ENCODE measurements around the gene MOB3C. TPM values are rescaled to one million over a fixed set of nuclear protein-coding genes. Genes with fewer than 3 reads are reported as not detected.

Gene MOB3C
- total and polyA plus RNA-seq, 10 of the 15 experiments (the other 5 are each of a cell fraction or from before 2014, with no cell fraction given), result 1.0 to 16.0 (median 9.4) TPM

DNA sequence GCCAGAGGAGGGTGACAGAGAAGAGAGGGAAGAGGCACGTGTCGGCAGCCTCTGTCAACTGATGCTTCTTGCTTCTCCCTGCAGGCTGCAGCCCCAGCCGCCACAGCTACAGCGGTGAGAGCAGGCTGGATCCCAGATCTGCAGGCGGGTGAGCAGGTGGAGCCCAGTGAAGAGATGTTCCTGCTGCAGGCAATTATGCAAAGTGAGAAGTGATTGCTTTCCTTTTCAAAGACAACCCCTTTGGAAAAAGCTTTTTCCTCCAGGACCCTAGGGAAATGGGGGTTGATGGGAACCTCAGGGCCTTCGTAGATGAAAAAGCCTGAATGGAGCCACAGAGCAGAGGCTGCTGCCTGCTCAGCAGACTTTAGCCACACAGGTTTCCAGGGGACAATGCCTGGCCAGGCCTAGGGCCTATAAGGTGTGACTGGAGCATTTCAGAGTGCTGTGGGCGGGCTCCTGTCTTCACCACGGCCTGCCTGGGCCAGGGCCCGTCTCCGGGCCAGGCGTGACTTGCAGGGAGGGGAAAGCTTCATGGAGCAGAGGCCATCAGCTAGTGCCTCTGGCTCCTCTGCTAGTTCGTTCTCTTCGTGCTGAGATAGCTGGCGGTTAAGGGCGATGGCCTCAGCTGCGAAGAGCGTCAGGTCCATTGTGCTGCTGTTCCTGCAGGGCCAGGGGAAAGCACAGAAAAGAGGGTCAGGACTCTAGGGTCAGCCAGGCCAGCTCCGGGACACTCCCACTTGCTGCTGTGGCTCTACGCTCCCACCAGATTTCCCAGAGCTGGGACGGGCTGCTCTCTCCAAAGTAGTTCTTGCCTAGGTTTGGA lies 58.3 kb downstream of the MOB3C start:
- no peak for FAIRE-seq
- intact Hi-C loops (cut with micrococcal nuclease; ENCODE audit: unreplicated experiment) (no loop called here), in situ Hi-C loops (cut with MboI) (no loop called here)
- H3K36me3 ChIP-seq (ENCODE audit: control insufficient read depth in 2 of 2, insufficient read depth in 2 of 2, low read length in 1 of 2), result peaks cover 0 to 5% of the 10 kb centered on the region in 2 experiments; a peak in 3 of 4 replicates
- SMC1A ChIA-PET (ENCODE audit: uncharacterized antibody, unreplicated experiment), result no interaction called here
- no peaks in the 10 kb centered on the region for H4K20me1 ChIP-seq (ENCODE audit: control insufficient read depth, insufficient read depth)
- H3K4me2 ChIP-seq (ENCODE audit: control insufficient read depth, insufficient read depth), result no peak overlapping the region
- H3K27ac ChIP-seq (ENCODE audit: control insufficient read depth, insufficient read depth), result no peak overlapping the region
- POLR2A ChIA-PET, result no interaction called here
- RAD21 ChIA-PET (ENCODE audit: unreplicated experiment), result no interaction called here
- no peak for DNase-seq (ENCODE audit: low read depth, low spot score)
- CTCF ChIA-PET, result interaction anchor here (1.6 kb wide), 1 partner anchor 10 kb away, joined by 4 read pairs; no protein-coding TSS in a partner anchor
- H3K79me2 ChIP-seq (ENCODE audit: control insufficient read depth, insufficient read depth, low read length), result no peaks in the 10 kb centered on the region
- no TSS peak for BruUV-seq (replicated peaks)
- no peaks in the 10 kb centered on the region for H3K27me3 ChIP-seq (replicated peaks in 1 of 2; ENCODE audit: control insufficient read depth in 2 of 2, insufficient read depth in 2 of 2, low read length in 1 of 2)
- H2AFZ ChIP-seq (ENCODE audit: control insufficient read depth, low read depth, low read length), result no peak overlapping the region
- no peak for ATAC-seq
- no peaks in the 10 kb centered on the region for H3K9me3 ChIP-seq (replicated peaks; ENCODE audit: control insufficient read depth, insufficient read depth, low read length)
- no peak overlapping the region for H3K9ac ChIP-seq (ENCODE audit: control insufficient read depth, insufficient read depth, low read length)
- 97% methylated on average over 18 of the region's 20 CpGs for WGBS (ENCODE audit: insufficient coverage, insufficient replicate concordance, low lambda C conversion rate, missing lambda C conversion rate)
- no peak overlapping the region for H3K4me3 ChIP-seq
- H3K4me1 ChIP-seq (ENCODE audit: control insufficient read depth, insufficient read depth, low read length), result no peaks in the 10 kb centered on the region
- TF ChIP-seq, protein P1, sequence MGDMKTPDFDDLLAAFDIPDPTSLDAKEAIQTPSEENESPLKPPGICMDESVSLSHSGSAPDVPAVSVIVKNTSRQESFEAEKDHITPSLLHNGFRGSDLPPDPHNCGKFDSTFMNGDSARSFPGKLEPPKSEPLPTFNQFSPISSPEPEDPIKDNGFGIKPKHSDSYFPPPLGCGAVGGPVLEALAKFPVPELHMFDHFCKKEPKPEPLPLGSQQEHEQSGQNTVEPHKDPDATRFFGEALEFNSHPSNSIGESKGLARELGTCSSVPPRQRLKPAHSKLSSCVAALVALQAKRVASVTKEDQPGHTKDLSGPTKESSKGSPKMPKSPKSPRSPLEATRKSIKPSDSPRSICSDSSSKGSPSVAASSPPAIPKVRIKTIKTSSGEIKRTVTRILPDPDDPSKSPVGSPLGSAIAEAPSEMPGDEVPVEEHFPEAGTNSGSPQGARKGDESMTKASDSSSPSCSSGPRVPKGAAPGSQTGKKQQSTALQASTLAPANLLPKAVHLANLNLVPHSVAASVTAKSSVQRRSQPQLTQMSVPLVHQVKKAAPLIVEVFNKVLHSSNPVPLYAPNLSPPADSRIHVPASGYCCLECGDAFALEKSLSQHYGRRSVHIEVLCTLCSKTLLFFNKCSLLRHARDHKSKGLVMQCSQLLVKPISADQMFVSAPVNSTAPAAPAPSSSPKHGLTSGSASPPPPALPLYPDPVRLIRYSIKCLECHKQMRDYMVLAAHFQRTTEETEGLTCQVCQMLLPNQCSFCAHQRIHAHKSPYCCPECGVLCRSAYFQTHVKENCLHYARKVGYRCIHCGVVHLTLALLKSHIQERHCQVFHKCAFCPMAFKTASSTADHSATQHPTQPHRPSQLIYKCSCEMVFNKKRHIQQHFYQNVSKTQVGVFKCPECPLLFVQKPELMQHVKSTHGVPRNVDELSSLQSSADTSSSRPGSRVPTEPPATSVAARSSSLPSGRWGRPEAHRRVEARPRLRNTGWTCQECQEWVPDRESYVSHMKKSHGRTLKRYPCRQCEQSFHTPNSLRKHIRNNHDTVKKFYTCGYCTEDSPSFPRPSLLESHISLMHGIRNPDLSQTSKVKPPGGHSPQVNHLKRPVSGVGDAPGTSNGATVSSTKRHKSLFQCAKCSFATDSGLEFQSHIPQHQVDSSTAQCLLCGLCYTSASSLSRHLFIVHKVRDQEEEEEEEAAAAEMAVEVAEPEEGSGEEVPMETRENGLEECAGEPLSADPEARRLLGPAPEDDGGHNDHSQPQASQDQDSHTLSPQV (IDR thresholded peaks at IDR 0.05), result no peak
- TF ChIP-seq RUNX3 (IDR thresholded peaks at IDR 0.05; ENCODE audit: low read length), result no peak
- TF ChIP-seq, protein P2, sequence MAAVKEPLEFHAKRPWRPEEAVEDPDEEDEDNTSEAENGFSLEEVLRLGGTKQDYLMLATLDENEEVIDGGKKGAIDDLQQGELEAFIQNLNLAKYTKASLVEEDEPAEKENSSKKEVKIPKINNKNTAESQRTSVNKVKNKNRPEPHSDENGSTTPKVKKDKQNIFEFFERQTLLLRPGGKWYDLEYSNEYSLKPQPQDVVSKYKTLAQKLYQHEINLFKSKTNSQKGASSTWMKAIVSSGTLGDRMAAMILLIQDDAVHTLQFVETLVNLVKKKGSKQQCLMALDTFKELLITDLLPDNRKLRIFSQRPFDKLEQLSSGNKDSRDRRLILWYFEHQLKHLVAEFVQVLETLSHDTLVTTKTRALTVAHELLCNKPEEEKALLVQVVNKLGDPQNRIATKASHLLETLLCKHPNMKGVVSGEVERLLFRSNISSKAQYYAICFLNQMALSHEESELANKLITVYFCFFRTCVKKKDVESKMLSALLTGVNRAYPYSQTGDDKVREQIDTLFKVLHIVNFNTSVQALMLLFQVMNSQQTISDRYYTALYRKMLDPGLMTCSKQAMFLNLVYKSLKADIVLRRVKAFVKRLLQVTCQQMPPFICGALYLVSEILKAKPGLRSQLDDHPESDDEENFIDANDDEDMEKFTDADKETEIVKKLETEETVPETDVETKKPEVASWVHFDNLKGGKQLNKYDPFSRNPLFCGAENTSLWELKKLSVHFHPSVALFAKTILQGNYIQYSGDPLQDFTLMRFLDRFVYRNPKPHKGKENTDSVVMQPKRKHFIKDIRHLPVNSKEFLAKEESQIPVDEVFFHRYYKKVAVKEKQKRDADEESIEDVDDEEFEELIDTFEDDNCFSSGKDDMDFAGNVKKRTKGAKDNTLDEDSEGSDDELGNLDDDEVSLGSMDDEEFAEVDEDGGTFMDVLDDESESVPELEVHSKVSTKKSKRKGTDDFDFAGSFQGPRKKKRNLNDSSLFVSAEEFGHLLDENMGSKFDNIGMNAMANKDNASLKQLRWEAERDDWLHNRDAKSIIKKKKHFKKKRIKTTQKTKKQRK (IDR thresholded peaks at IDR 0.05; ENCODE audit: low read depth, low read length), result no peak
- TF ChIP-seq, protein P3, sequence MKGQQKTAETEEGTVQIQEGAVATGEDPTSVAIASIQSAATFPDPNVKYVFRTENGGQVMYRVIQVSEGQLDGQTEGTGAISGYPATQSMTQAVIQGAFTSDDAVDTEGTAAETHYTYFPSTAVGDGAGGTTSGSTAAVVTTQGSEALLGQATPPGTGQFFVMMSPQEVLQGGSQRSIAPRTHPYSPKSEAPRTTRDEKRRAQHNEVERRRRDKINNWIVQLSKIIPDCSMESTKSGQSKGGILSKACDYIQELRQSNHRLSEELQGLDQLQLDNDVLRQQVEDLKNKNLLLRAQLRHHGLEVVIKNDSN (IDR thresholded peaks at IDR 0.05; ENCODE audit: borderline replicate concordance, extremely low read length, insufficient read depth, low read depth, low read length), result no peak
- TF ChIP-seq POLR2AphosphoS2 (IDR thresholded peaks at IDR 0.05; ENCODE audit: low read depth, low read length), result no peak
- no peak for TF ChIP-seq LARP7 (IDR thresholded peaks at IDR 0.05)
- no peak for TF ChIP-seq SIX5 (IDR thresholded peaks at IDR 0.05; ENCODE audit: low read depth, low read length, severe bottlenecking)
- TF ChIP-seq, protein P4, sequence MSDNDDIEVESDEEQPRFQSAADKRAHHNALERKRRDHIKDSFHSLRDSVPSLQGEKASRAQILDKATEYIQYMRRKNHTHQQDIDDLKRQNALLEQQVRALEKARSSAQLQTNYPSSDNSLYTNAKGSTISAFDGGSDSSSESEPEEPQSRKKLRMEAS (IDR thresholded peaks at IDR 0.05; ENCODE audit: low read depth, low read length), result no peak
- no peak for TF ChIP-seq KAT2A (conservative IDR thresholded peaks at IDR 0.05; ENCODE audit: control insufficient read depth, low read depth, low read length)
- TF ChIP-seq, protein P5, sequence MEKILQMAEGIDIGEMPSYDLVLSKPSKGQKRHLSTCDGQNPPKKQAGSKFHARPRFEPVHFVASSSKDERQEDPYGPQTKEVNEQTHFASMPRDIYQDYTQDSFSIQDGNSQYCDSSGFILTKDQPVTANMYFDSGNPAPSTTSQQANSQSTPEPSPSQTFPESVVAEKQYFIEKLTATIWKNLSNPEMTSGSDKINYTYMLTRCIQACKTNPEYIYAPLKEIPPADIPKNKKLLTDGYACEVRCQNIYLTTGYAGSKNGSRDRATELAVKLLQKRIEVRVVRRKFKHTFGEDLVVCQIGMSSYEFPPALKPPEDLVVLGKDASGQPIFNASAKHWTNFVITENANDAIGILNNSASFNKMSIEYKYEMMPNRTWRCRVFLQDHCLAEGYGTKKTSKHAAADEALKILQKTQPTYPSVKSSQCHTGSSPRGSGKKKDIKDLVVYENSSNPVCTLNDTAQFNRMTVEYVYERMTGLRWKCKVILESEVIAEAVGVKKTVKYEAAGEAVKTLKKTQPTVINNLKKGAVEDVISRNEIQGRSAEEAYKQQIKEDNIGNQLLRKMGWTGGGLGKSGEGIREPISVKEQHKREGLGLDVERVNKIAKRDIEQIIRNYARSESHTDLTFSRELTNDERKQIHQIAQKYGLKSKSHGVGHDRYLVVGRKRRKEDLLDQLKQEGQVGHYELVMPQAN (conservative IDR thresholded peaks at IDR 0.05), result no peak
- TF ChIP-seq IKZF2 (IDR thresholded peaks at IDR 0.05), result no peak
- TF ChIP-seq TAF1 (IDR thresholded peaks at IDR 0.05; ENCODE audit: borderline replicate concordance, low read depth, low read length), result no peak
